ENCODE data around the gene NRSN2.
A peak's percentile ranks its signal among the peaks of the same experiment; 100 is the strongest.
"Not testable (repeated sequence)": the region's sequence is repeated elsewhere in the genome, so short reads cannot be mapped to it uniquely, and the experiment has no call there.

NRSN2 gene

DNA sequence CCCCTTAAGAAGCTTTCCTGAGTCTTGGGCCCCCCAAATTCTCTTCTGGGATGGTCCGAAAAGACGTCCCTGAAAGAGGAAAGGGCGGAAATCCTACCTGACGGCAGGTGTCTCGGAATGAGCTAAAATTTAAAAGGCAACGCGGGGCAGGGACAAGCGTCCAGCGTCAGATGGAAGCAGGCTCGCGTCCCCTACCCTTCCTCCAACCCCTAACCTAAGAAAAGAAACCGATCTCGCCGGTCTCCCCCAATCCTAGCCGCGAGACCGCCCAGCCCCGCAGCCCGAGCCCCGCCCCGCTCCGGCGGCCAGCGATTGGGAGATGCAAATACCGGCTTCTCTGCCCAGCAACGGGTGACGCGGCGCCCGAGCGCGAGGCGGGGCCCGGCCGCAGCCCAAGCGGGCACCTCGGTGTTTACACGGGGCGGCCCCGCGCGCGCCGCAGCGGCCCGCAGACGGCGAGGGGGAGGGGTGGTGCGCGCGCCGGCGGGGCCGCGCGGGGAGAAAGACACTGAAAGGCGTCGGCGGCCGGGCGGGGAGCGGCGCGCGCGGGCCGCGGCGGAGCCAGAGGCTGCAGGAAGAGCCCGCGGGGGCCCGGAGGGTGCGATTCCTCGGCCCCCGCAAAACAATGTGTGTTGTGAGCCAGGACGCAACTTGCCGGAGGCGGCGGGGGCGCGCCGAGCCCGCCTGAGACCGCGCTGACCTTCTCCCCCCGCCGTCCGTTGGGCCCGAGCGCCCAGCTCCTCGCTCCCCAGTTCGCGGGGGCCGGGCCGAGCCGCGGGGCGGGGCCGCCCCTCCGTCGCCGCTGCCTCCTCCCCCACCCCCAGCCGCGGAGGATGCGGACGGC lies 21.6 kb upstream of the NRSN2 start, which contains the start of gene SOX12:
TSS of gene SOX12 (plus strand) at position 508 of the 844 bp plus-strand sequence. CDS start 373 bp downstream, outside the sequence.
- DNase-seq (ENCODE audit: low read depth in 4 of 4, low spot score in 1 of 4): peak; percentile 95 to 97 (median 96)

GRCh38 chr20:325889-326644 lies 20.8 kb upstream of the NRSN2 start:
- no peak for DNase-seq (ENCODE audit: low read depth in 4 of 4, low spot score in 1 of 4)

- no peak for DNase-seq (ENCODE audit: low read depth in 4 of 4, low spot score in 1 of 4)
These were observed 20.2 kb upstream of the NRSN2 start for GRCh38 chr20:326645-327185.

GRCh38 chr20:327186-328026 lies 19.5 kb upstream of the NRSN2 start:
- peak in 2 of 4 experiments; percentile 54 to 69 for DNase-seq (ENCODE audit: low read depth in 4 of 4, low spot score in 1 of 4)

- DNase-seq (ENCODE audit: low read depth in 4 of 4, low spot score in 1 of 4): no peak
These were observed 18.6 kb upstream of the NRSN2 start for GRCh38 chr20:328027-328974.

DNA sequence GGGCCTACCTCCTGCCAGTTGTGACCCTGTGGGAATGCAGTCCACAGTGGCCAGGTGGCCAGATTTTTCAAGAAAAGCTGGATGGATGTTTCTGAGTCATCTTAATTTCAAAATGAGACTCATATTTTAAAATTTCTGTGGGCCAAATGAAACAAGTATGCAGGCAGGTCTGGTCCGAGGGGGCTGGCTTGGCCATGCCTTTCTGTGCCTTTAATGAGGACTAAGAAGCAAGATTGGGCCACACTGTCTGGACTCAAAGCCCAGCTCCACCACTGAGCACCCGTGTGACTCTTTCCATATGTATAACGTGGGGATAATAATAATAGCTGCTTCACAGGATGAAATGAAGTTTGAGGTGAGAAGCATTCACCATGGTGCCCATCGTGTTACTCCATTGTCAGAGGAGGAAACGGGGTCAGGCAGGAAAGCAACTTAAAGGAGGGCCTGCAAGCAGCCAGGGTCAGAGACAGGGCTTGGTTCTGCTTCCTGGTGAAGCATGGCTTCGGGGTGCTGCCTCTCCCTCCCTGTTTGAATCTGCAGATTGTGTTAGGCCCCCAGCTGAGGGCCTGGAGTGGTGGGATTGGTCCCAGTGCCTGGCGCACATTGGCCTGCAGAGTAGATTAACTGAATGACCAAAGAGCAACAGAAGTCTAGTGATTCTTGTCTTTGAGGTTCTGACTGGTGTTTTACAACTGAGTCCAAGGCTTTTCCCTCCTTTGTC lies 17.8 kb upstream of the NRSN2 start:
- no peak for DNase-seq (ENCODE audit: low read depth in 4 of 4, low spot score in 1 of 4)

DNA sequence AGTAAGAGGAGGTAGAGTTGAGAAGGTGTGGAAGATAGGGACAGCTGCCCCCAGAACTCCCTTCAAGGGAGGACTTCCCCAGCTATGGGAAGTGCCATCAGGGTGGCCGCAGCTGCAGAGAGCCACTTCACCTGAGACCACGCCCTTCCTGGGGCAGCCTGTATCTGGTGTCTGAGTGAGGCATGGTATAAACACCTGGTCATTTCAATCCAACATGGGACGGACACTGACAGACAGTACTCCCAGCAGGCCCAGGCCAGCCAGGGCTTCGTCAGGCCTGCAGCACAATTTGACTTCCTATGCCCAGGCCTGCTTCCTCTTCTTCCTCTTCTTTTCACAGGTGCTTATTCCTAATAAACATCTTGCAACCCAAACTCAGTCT lies 17.1 kb upstream of the NRSN2 start:
- no peak for DNase-seq (ENCODE audit: low read depth in 4 of 4, low spot score in 1 of 4)

DNA sequence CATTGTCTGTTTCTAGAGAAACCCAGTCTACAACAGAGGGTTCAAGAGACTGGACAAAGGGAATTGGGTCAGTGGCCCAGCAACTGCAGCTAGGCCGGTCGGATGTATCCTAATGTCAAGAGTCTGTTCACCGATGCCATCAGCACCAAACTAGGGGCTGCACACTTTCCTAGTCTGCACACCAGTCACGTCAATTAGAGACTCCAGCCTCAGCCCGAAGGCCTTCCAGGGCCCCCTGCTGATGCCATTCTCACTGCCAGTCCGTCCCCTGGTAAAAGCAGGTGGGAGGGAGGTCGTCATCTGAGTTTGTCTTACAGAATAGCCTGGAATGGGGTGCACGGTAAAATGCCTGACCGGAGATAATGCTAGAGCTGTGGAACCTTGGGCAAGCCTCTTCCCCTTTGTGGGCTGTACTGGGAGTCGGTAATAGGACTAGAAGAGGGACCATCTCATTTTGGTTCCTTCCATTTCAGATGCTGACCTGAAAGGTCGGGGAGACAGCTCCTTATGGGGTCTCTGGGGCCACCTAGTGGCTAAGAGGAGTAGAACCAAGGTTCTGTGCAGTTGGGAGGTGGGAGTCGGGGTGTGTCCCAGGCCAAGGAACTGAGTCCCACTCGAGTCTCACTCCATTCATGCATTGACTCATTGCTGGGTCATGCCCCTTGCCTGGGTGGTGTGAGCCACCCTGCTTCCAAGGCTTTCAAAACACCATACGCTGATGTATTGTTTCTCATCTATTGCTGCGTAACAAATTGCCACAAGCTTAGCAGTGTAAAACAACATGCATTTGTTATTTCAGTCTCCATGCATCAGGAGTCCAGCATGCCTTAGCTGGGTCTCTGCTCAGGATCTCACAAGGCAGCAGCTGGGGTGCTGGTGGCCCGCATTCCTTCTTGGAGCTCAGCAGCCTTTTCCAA lies 16.4 kb upstream of the NRSN2 start:
- DNase-seq (ENCODE audit: low read depth in 4 of 4, low spot score in 1 of 4): no peak

- DNase-seq (ENCODE audit: low read depth in 4 of 4, low spot score in 1 of 4): no peak
These were observed 12.3 kb upstream of the NRSN2 start for GRCh38 chr20:334578-334977.

- not testable (repeated sequence) for DNase-seq (ENCODE audit: low read depth in 4 of 4, low spot score in 1 of 4)
These were observed 10.9 kb upstream of the NRSN2 start for GRCh38 chr20:336040-336439.

- no peak for DNase-seq (ENCODE audit: low read depth in 4 of 4, low spot score in 1 of 4)
These were observed 5.2 kb upstream of the NRSN2 start for GRCh38 chr20:341682-342081.

DNA sequence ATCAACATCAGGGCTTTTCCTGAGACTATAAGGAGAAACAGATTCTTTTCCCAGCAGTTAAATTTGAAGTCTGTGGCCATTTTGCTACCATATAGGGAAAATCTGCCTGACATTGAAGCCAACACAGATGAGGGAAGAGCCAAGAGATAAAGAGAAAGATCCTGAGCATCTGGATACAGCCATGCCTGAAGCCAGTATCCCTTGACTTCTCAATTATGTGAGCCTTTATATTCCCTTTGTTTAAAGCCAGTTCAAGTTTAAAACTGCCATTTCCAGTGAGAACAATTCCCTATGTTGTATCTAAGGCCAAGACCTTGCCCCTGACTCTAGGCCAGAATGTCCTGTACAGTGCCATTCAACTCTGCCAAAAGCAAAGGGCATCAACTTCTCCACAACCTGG lies 3.8 kb upstream of the NRSN2 start:
- DNase-seq (ENCODE audit: low read depth in 4 of 4, low spot score in 1 of 4): no peak

DNA sequence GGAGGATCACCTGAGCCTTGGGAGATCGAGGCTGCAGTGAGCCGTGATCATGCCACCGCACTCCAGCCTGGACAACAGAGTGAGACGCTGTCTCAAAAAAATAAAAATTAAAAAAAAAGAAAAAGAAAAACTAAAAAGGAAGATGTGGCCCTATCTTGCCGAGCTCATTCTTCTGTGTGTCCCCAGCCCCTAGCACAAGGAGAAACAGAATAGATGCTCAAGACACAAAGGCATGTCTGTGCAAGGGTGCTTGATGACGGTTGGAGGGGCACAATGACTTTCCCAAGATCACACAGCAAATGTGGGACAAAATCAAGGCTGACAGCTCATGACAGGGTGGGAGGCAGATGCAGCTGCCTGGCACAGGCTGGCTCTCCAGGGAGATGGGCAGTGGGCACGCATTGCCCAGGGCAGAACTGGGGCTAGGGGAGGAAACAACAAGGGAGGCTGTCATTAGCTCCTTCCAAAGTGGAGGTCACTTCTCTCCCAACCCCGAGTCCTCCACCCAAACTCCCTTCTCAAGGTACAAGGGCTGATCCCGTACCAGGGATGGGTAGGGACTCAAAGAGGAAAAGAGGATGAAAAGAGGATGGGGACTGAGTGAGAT lies 775 bp upstream of the NRSN2 start:
- no peak for DNase-seq (ENCODE audit: low read depth in 4 of 4, low spot score in 1 of 4)

- DNase-seq (ENCODE audit: low read depth in 4 of 4, low spot score in 1 of 4): no peak
These were observed 367 bp downstream of the NRSN2 start for GRCh38 chr20:347317-347639.

DNA sequence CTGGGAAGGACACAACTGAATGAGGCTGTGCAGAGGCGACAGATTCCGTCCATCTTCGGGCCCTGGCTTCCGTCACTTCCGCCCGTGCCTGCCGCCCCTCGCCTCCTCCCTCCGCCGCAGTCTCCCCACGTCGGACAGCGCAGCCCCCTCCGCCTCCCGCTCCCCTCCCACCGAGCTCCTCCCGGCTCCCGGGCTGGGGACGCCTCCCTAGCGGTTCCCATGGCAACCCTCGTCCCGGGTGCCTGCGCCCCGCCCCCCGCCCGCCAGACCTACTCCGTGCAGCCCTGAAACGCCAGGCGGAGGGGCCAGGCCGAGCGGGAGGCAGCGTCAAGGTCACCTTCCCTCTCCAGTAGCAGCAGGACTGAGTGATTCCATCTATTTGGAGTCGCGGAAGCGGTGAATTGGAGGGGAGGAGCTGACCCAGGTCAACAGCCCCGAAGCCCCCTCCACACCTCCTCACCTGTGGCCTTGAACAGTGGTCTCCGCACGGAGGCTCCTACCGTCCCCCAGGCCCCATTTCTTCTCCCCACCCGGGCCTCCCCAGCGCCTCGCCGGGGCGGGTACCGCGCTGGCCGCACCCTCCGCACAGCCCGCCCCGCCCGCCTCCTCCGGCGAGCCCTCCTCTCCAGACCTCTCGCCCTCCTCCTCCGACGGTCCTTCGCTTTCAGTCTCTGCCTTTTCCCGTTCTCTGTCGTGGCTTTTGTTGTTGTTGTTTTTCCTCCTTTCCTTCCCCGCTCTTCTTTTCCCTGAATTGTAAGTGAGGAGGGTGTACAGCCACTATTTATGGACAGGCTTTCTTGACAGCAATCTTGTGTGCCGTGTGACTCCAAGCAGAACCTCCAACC lies 951 bp downstream of the NRSN2 start:
- peak in 2 of 4 experiments; percentile 34 to 68 for DNase-seq (ENCODE audit: low read depth in 4 of 4, low spot score in 1 of 4)

DNA sequence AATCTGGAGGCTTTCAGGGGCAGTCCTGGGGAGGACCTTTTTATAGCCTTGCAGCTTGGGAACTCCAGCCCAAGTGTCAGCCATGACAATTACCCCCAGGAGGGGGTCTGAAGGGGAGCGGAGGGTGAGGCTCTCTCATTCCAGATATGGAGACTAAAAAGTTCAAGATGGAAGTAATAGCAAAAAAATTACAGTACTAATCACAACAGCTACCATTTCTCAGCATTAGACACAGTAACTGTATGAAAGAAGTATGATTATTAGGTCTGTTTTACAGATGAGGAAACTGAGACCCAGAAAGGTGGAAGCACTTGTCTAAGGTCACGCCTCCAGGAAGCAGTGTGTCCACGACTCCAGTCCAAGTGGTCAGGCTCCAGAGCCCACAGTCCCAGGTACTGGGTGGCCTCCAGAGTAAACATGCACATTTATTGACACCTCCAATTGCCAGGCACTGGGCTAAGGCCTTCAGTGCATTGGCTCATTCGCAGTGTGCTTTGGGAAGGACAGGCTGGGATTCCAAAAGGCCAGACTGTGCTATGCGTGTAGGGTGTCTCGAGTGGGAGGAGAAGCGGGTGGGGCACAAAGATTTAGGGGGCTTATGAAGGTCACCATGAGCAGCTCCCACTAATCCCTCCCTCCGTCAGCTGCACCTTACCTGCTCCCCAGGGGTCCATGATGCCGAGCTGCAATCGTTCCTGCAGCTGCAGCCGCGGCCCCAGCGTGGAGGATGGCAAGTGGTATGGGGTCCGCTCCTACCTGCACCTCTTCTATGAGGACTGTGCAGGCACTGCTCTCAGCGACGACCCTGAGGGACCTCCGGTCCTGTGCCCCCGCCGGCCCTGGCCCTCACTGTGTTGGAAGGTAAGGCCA lies 2.3 kb downstream of the NRSN2 start:
- DNase-seq (ENCODE audit: low read depth in 4 of 4, low spot score in 1 of 4): no peak
